ENCODE results near the gene CD59.

CD59 gene, protein sequence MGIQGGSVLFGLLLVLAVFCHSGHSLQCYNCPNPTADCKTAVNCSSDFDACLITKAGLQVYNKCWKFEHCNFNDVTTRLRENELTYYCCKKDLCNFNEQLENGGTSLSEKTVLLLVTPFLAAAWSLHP

GRCh38 chr11:33736148-33736812, at the start of gene CD59:
Gene CD59, minus strand, starts transcription at chr11:33736423. Its CDS starts 13,978 bp downstream, at chr11:33722445.
- no peak for DNase-seq (ENCODE audit: low read depth)

DNA sequence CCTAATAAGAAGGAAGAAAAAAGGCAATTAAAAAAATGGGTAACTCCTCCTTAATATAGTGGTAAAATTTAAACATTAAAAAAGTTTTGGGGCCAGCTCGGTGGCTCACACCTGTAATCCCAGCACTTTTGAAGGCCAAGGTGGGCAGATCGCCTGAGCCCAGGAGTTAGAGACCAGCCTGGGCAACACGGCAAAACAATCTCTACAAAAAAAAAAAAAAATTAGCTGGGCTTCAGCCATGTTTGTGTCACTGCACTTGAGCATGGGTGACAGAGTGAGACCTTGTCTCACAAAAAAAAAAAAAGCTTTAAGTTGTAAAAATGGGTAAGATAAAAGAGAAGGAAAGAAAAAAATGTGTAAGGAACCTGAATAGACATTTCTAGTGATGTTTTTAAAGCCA, 49.4 kb upstream of the CD59 start:
- no peak for DNase-seq (ENCODE audit: low read depth)

DNA sequence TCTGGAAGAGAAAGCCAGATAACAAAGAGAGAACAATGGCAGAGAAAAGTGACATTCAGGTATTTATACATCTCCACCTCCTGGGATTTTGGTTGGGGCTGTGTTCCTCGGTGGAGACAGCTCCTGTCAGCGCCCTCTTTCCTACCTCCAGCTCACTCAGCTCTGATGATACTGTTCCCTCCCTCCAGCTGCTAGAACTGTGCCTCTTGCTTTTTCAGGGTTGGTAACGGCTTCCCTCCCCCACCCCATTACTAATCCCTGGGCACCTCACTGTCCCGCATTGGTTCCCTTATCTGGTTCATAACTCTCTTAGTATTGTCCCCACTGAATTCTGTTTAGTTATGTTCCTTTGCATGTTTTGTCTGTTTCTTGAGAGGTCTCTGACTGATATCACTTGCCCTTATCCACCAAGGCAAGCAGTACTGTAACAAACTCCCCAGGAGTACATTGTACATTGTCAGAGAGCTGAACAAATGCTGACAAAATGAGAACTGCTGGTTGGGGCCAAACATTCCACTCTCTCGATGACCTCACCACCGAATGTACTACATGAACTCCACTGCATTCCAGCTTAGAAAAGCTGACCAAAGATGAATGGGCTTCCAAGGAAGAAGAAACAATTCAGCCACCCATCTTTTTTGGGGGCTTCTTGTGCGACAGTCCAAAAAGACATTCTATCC, 43.8 kb upstream of the CD59 start:
- DNase-seq (ENCODE audit: low read depth) = no peak

DNA sequence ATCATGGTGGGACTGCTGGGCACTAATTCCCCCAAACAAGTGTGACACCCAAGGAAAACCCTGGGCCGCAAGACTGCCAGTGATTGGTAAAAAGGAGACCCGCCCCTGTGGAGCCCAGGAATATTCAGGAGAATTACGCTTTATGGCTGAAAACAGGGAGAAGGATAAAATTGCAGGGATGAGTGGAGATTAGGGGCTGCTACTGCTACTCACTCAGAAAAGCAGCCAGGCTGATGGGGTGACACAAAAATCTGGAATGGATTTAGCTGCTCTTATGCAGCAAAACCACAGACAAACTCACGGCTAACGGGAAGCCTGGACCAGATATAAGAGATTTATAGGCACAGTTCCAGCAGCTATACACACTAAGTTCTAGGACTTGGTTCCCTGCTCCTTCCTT, 42.5 kb upstream of the CD59 start:
- no peak for DNase-seq (ENCODE audit: low read depth)

DNA sequence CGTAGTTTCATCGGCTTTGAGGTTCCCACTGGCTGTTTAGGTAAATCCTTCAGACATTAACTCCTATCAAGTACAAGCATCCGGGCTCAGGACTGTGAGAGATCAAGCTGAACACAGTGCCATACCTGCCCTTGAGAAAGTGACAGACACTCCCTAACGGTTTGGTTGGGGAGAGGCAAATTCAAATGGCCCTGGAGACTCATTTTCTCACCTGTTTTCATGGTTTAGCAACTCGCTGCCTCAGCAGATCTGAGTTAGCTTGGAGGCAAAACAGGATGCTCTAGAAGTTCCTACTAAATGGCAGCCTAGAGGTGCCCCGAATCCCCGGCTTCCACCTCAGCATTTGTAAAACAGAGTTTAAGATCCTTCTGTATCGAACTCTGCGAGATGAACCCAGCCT, 41.7 kb upstream of the CD59 start:
- DNase-seq (ENCODE audit: low read depth) = no peak

DNA sequence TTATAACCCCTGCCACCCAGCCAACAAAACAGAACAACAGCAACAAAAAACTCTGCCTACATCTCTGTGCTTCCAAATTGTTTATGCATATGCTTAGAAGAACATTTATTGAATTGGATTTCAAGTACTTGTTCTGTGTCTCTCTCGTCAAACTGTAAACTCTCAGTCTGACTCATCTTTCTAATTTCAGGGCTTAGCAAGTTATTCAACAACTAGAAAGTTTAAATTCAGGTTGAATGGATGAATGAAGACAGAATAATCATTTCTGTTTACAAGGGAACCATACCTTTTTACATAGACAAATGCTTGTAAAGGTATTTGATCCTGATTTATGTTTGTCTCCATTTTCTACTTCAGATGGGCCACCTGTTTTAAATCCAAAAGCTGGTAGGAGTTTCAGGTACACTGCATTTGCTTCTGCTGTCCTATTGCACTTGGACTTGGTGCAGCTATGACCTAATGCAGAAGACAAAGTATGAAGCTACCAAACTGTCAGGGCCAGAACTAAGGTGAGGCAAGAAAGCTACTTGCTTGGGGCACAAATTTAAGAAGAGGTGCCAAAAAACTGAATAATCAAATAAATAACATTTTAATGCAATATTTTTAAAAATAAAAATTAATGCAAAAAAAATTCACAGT, 39.7 kb upstream of the CD59 start:
- no peak for DNase-seq (ENCODE audit: low read depth)

DNA sequence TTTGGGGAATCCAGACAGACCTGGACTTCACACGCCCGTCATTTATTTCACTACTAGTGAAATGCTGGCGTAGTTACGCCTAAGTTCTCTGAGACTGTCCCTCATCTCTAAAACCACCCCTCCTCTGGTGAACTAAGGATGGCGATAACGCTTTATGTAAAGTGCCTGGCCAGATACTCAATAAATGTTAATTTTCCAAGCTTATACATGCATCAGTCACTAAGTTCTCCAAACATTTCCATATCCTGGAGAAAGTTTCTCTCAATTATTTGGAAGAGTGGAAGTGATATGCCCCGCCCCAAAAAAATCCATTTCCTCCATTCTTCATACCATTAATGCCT, 39.2 kb upstream of the CD59 start:
- DNase-seq (ENCODE audit: low read depth) = no peak

DNA sequence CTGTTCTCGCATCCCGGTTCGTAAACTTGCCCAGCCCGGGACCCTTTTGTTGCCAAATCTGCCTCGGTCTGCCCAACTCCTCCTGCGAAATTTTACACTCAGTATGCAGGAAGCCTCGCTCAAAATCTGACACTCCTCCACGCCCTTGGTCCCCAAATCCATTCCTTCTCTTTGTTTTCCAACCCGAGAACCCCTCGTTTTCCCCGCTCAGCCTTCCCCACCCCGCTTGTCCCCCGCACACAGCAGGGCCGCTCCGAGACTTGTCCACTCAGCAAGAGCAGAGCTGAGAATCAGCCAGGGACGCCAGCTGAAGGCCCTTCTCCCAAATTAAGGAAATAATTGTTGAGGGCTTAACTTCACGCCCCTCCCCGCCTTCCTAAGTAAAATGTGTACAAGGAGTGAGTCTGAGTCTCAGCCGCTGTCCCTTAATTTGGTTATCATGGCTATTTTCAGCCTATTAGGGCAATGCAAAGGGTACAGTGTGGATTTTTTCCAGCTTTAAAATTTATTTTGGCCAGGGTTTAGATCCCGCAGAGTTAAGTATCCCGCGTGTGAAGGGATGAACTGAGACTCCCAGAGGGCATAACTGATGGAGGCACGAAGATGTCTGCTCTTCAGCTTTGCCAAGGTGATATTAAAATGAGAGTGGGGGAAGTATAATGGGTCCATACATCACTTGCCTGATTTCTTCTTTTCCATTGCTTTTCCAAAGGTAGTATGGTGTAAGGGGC, 38.7 kb upstream of the CD59 start:
- DNase-seq (ENCODE audit: low read depth) = no peak

- no peak for DNase-seq (ENCODE audit: low read depth)
Observed at GRCh38 chr11:33773987-33774735, 37.9 kb upstream of the CD59 start, which contains the start of gene FBXO3. Gene FBXO3, minus strand, starts transcription at chr11:33774520. Its CDS starts 23 bp downstream, at chr11:33774497.

DNA sequence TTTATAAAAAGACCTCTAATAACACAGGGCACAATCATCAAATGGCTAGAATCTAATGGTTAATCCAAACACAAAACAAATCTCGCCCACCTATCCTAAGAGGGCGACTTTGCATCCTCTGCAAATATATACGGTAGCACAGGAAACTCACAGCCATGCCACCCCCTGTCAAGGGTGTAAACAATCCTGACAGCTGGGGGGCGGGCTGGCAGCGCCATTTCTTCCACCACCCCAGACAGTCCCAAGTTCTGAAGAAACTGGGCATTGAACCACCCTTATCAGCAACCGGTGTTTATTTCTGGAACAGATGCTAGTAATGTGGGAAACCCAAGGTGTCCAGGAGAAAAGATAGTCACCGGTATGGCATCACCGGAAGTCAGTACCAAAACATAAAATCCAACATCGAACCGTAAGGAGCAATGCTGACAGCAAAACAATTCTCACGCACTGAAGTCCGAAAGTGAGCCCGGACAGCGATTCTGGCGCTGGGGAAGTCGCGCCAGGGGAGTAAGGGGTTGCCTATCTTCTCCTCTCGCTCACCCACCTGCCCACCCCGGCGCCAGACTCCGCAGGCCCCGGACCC, 37.3 kb upstream of the CD59 start:
- DNase-seq (ENCODE audit: low read depth) = no peak

GRCh38 chr11:33772870-33773269, 36.6 kb upstream of the CD59 start:
- no peak for DNase-seq (ENCODE audit: low read depth)

GRCh38 chr11:33772300-33772699, 36.1 kb upstream of the CD59 start:
- DNase-seq (ENCODE audit: low read depth) = no peak

DNA sequence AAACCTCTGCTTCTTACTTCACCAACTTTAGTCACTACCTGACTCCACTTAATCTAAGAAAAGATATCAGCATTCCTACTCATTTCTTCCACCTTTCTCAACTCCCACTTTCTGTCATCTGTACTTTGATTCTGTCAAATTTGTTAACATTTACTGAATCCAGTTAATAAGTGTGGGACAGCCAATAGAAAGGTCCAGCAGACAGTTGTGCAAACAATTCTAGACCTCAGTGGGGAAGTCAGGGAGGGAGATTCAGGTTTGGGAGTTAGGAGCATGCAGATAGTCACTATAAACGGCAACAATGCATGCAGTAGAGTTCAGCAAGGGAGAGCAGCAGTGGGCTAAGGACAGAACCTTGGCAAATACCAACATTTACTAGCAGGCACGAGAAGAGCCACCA, 34.0 kb upstream of the CD59 start:
- no peak for DNase-seq (ENCODE audit: low read depth)

DNA sequence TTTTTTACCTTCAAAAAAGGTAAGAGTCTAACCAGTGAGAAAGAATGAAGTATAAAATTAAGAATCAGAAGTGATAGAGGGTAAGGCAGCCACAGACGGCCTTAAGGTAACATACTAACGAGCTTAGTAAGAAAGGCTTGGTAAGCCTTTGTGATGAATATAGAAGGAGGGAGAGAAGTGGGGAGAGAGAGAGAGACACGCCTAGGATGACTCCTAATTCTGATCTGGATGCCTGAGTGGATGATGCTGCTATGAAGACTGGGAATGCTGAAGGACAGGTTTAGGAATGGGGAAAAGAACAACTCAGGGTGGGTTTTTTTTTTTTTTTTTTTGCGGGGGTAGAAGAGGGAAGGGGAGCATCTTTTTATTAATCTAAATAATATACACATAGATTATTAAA, 33.3 kb upstream of the CD59 start:
- DNase-seq (ENCODE audit: low read depth) = no peak

GRCh38 chr11:33767624-33768023, 31.4 kb upstream of the CD59 start:
- no peak for DNase-seq (ENCODE audit: low read depth)

- no peak for DNase-seq (ENCODE audit: low read depth)
Observed at GRCh38 chr11:33766085-33766484, 29.9 kb upstream of the CD59 start.

DNA sequence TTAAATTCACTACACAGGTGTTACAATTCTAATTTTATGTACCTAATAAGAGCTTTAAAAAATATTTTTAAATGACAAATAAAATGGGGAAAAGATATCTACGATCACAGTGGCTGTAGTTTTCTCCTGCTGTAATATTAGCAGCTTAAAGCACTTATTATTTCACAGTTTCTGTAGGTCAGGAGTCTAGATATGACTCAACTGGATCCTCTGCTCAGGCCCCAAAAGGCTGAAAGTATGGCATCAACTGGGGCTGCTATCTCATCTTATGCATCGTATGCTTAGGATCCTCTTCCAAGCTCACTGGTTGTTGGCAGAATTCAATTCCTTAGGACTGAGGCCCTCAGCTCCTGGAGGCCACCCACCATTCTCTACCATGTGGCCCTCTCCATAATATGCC, 25.2 kb upstream of the CD59 start:
- no peak for DNase-seq (ENCODE audit: low read depth)

DNA sequence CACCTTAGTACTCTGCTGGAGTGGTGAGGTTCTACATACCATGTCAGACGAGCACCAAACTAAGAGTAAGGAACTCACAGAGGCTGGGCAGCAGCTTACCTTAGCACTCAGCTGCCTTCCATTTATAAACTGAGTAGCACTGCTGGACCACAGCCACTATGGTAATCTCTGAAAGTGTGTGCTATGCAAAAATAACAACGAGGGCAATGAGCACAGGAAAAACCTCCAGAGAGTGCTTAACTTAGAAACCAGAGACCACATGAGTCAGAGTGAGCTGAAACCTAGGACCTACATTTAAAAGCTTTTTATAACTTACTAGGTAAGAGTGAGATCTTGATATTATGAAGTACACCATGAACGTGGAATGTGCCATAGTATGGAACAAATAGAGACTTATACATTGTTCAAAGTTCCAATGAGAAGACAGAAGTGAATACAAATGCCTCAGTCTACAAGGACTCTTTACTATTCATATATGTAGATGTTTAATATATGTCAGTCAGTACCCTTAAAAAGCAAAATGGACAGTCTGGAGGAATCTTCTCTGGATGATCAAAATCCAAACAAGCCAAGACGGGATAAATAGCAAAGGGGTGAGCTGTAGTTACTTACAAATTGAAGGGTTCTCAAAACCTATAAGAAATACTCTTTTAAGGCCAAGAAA, 17.2 kb upstream of the CD59 start:
- DNase-seq (ENCODE audit: low read depth) = no peak

- DNase-seq (ENCODE audit: low read depth) = no peak
Observed at GRCh38 chr11:33751878-33752277, 15.7 kb upstream of the CD59 start.

DNA sequence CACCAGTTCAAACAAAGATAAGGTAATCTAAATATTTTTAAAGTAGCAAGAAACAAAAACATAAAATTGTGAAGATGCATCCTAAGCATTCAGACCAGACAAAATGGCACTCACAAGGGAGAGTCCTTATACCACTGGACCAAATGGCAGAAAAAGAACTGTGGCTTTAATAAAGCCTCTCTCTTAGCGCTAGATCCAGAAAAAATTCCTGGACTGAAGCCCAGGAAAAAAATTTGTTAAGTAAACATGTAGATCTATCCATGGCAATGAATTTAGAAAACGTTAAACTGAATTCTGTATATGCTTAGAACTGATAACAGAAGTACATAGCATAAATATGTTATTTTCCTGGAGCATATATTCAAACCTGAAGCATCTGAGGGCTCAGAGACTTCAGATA, 11.8 kb upstream of the CD59 start:
- no peak for DNase-seq (ENCODE audit: low read depth)

GRCh38 chr11:33743291-33743690, 7.1 kb upstream of the CD59 start:
- DNase-seq (ENCODE audit: low read depth) = no peak

Measured in GM04503 (cell line).